Chondrocyte (in vitro differentiated cells): Measurements from ENCODE around the gene IFT27. TPM values are rescaled to one million over a fixed set of nuclear protein-coding genes. Genes with fewer than 3 reads are reported as not detected.

Source experiments
- DNase-seq: peaks from one replicate; pipeline ENCODE4 v3.0.0; 2021; ENCODE audit warnings: mixed read lengths, low spot score
- H3K27ac Mint-ChIP-seq: one replicate; pipeline ENCODE4 v1.8.0; 2021; ENCODE audit warnings: mild to moderate bottlenecking, moderate library complexity, mixed read lengths; ENCODE audit not compliant: unreplicated experiment
- H3K27me3 Mint-ChIP-seq: 2 replicates; pipeline ENCODE4 v1.8.0; 2021; ENCODE audit warnings: low read depth, mixed read lengths
- H3K36me3 Mint-ChIP-seq: 2 replicates; pipeline ENCODE4 v1.8.0; 2021; ENCODE audit warnings: low read depth, mixed read lengths
- H3K4me1 Mint-ChIP-seq: 2 replicates; pipeline ENCODE4 v1.8.0; 2021; ENCODE audit warnings: low read depth, mild to moderate bottlenecking, mixed read lengths
- H3K4me3 Mint-ChIP-seq: one replicate; pipeline ENCODE4 v1.8.0; 2021; ENCODE audit warnings: mild to moderate bottlenecking, moderate library complexity, mixed read lengths; ENCODE audit not compliant: unreplicated experiment
- H3K9me3 Mint-ChIP-seq: 2 replicates; pipeline ENCODE4 v1.8.0; 2021; ENCODE audit warnings: low read depth, mixed read lengths
- CTCF ChIP-seq: fragments of 200-600 bp; sonication (generic); IDR thresholded peaks from 2 replicates; pipeline ENCODE4 v1.5.0; 2021; ENCODE audit warnings: antibody characterized with exemption, mild to moderate bottlenecking, moderate library complexity
- total RNA-seq: library from RNA; stranded (reverse); gene quantifications from 3 replicates; pipeline ENCODE4 v1.2.1, GENCODE V29; 2021

The IFT27 gene
- total RNA-seq, 1 donor from 2014 or later: 24.4 TPM

- Mint-ChIP-seq H3K4me3 (no peak overlapping the region), H3K27ac (no peak overlapping the region), H3K27me3 (peaks cover 52% of the 10 kb centered on the region), H3K9me3 (no peaks in the 10 kb centered on the region), H3K4me1 (no peaks in the 10 kb centered on the region), H3K36me3 (no peaks in the 10 kb centered on the region)
- DNase-seq: no peak
- no peak for TF ChIP-seq CTCF
Observed at GRCh38 chr22:36807627-36808026, 31.7 kb upstream of the IFT27 start.

- Mint-ChIP-seq H3K36me3 (no peaks in the 10 kb centered on the region), H3K27me3 (peaks cover 51% of the 10 kb centered on the region), H3K9me3 (no peaks in the 10 kb centered on the region), H3K27ac (no peak overlapping the region), H3K4me1 (no peaks in the 10 kb centered on the region), H3K4me3 (no peak overlapping the region)
- no peak for TF ChIP-seq CTCF
- no peak for DNase-seq
Observed at GRCh38 chr22:36806835-36807234, 30.9 kb upstream of the IFT27 start.

GRCh38 chr22:36803358-36803757 lies 27.4 kb upstream of the IFT27 start:
- Mint-ChIP-seq H3K4me1 (no peaks in the 10 kb centered on the region), H3K36me3 (no peaks in the 10 kb centered on the region), H3K4me3 (no peak overlapping the region), H3K27me3 (peaks cover 57% of the 10 kb centered on the region), H3K27ac (no peak overlapping the region), H3K9me3 (no peaks in the 10 kb centered on the region)
- no peak for DNase-seq
- no peak for TF ChIP-seq CTCF

- Mint-ChIP-seq H3K27me3 (peaks cover 48% of the 10 kb centered on the region), H3K27ac (no peak overlapping the region), H3K4me3 (no peak overlapping the region), H3K36me3 (no peaks in the 10 kb centered on the region), H3K4me1 (no peaks in the 10 kb centered on the region), H3K9me3 (no peaks in the 10 kb centered on the region)
- no peak for TF ChIP-seq CTCF
- no peak for DNase-seq
Observed at GRCh38 chr22:36798674-36799066, 22.8 kb upstream of the IFT27 start.

- no peak for TF ChIP-seq CTCF
- Mint-ChIP-seq H3K36me3 (no peaks in the 10 kb centered on the region), H3K4me3 (no peak overlapping the region), H3K9me3 (no peaks in the 10 kb centered on the region), H3K4me1 (no peaks in the 10 kb centered on the region), H3K27me3 (peaks cover 43% of the 10 kb centered on the region), H3K27ac (no peak overlapping the region)
- DNase-seq: no peak
Observed at GRCh38 chr22:36797911-36798673, 22.2 kb upstream of the IFT27 start.
